Suprapubic skin (tissue), 4 donors: Measurements from ENCODE around the gene RAB11A. TPM values are rescaled to one million over a fixed set of nuclear protein-coding genes. Genes with fewer than 3 reads are reported as not detected.
"Not testable (repeated sequence)": the region's sequence is repeated elsewhere in the genome, so short reads cannot be mapped to it uniquely, and the experiment has no call there.

Experiments used
- DNase-seq, 2 donors: peaks; one replicate each; pipeline ENCODE4 v3.0.0-alpha.2; 2019; ENCODE audit warnings: low spot score in 2 of 2
- H3K27ac ChIP-seq: fragments of 200-600 bp; sonication (generic); one replicate; pipeline ENCODE4 v1.5.1; 2019
- H3K27me3 ChIP-seq: fragments of 200-600 bp; sonication (generic); one replicate; pipeline ENCODE4 v1.5.1; 2019
- H3K36me3 ChIP-seq: fragments of 200-600 bp; sonication (generic); one replicate; pipeline ENCODE4 v1.5.1; 2019
- H3K4me1 ChIP-seq: fragments of 200-600 bp; sonication (generic); one replicate; pipeline ENCODE4 v1.5.1; 2019
- H3K4me3 ChIP-seq: fragments of 200-600 bp; sonication (generic); one replicate; pipeline ENCODE4 v1.5.1; 2019; ENCODE audit warnings: mild to moderate bottlenecking
- H3K9me3 ChIP-seq: fragments of 200-600 bp; sonication (generic); one replicate; pipeline ENCODE4 v1.5.1; 2019
- EP300 ChIP-seq: sonication (generic); formaldehyde crosslinking; IDR thresholded peaks from one replicate; pipeline ENCODE4 v1.6.1; 2017; ENCODE audit warnings: antibody characterized with exemption
- POLR2A ChIP-seq, 2 donors: fragments of 450-650 bp; IDR thresholded peaks; one replicate each; pipeline ENCODE4 v1.6.1; 2017; ENCODE audit warnings: antibody characterized with exemption in 2 of 2, mild to moderate bottlenecking in 2 of 2, moderate library complexity in 2 of 2
- POLR2AphosphoS5 ChIP-seq, 3 donors: sonication (generic); formaldehyde crosslinking; IDR thresholded peaks; one replicate each; pipeline ENCODE4 v1.6.1; 2017; ENCODE audit warnings: antibody characterized with exemption in 3 of 3
- WGBS: methylation state at CpG from one replicate; pipeline ENCODE4 v1.1.5; 2018; 5-methylcytosine and 5-hydroxymethylcytosine counted together
- total RNA-seq, 4 donors: library from RNA; depleted of rRNA; stranded (reverse); fragments of >200 nt; gene quantifications; one replicate each; pipeline ENCODE4 v1.1.0, GENCODE V29; 2016
- TF ChIP-seq, protein P1 (sequence below), 2 donors: fragments of 200-600 bp in 1 of 2; fragments of 450-650 bp in 1 of 2; sonication (generic) in 1 of 2; IDR thresholded peaks; one replicate each; pipeline ENCODE4 v1.5.1; 2016 to 2019; ENCODE audit warnings: antibody characterized with exemption in 2 of 2, mild to moderate bottlenecking in 1 of 2, moderate library complexity in 1 of 2

Gene RAB11A
- total RNA-seq, 4 donors from 2014 or later = 150 to 650 (median 425) TPM

DNA sequence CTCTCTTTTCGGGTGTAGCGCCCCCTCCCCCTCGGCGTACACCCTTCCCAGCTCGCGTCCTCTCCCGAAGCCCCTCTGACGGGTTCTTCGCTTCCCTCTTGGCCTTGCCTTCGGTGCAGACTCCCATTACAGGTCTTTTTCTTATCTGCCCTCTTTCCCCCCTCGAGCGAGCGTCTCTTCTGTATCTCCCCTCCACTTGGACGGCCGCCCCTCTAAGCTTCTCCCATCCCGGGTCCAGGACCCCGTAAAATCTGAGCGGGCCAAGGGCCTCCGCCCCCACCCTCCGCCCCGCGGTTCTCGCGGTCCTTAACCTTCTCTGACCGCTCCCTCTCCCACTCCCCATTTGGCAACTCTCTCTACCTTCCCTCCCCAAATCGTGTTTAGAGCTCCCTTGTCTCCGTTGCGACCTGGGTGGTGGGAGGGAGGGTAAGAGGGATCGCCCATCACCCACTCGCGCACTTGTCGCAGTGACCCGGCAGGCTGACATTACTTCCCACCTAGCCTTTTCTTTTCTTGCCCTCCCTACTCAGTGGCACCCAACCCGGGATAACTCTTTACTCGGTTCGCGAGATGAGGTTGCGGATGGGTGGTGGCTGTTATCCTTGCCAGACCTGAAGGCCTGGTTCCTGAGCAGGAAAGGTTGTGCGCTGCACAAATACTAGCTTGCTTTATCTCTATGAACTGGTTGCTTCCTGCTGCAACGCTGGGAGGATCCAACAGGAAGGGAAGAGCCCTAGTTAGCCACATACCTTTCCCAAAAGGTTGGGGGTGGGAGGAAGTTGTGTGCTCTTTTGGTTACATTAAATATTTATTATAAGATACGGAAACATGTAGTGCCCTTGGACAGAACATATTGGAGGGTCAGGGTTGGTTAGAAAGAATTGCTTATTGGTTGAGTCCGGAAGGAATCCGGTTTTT, 922 bp downstream of the RAB11A start:
- 1% methylated on average over 43 of the region's 43 CpGs for WGBS
- DNase-seq = peak; percentile 77 to 81

DNA sequence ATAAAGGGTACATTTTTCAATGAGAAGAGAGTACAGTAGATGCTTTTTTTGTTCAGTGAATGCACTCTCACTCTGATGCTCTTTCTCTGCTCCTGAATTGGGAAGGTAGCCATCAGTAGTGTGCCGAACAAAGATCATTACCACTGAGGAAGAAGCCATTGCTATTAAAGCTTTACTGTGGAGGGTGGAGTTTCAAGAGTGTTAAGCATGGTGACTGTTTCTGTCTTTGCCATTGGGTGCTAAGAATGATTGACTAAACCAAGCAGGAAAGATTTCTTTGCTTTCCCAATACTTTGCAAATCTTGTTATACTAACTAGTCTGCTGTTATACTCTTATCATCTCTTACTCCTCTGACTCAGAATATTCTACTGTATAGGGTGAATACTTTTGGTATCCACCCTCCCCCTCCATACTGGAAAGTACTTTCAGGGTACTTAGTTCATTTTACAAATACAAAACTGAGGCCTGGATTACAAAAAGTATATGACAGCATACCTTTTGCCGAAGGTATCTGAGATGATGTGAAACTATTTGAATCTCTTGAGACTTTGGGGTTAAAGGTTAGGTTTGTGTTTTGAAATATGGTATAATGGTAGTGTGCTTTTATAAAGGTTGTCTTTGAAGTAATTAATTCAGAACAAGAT, 1.7 kb downstream of the RAB11A start:
- H3K4me3 ChIP-seq = peak overlapping the region; percentile 96
- no peaks in the 10 kb centered on the region for H3K9me3 ChIP-seq
- H3K4me1 ChIP-seq = peaks cover 33% of the 10 kb centered on the region
- H3K27me3 ChIP-seq = no peaks in the 10 kb centered on the region
- H3K27ac ChIP-seq = peak overlapping the region; percentile 99
- TF ChIP-seq EP300 (no peak), POLR2AphosphoS5 (IDR thresholded peaks at IDR 0.05) (no peak)
- DNase-seq = no peak
- H3K36me3 ChIP-seq = peaks cover 6% of the 10 kb centered on the region
- WGBS = 27% methylated on average over 2 of the region's 2 CpGs

More for the DNA sequence above, 922 bp downstream of the RAB11A start:
- Histone ChIP-seq H3K27me3 (no peaks in the 10 kb centered on the region), H3K4me3 (peak overlapping the region; percentile 96), H3K36me3 (peaks cover 6% of the 10 kb centered on the region), H3K4me1 (peaks cover 33% of the 10 kb centered on the region), H3K27ac (peak overlapping the region; percentile 99), H3K9me3 (no peaks in the 10 kb centered on the region)
- TF ChIP-seq EP300 = no peak
- no peak for TF ChIP-seq POLR2A (IDR thresholded peaks at IDR 0.05)
- TF ChIP-seq, protein P1, sequence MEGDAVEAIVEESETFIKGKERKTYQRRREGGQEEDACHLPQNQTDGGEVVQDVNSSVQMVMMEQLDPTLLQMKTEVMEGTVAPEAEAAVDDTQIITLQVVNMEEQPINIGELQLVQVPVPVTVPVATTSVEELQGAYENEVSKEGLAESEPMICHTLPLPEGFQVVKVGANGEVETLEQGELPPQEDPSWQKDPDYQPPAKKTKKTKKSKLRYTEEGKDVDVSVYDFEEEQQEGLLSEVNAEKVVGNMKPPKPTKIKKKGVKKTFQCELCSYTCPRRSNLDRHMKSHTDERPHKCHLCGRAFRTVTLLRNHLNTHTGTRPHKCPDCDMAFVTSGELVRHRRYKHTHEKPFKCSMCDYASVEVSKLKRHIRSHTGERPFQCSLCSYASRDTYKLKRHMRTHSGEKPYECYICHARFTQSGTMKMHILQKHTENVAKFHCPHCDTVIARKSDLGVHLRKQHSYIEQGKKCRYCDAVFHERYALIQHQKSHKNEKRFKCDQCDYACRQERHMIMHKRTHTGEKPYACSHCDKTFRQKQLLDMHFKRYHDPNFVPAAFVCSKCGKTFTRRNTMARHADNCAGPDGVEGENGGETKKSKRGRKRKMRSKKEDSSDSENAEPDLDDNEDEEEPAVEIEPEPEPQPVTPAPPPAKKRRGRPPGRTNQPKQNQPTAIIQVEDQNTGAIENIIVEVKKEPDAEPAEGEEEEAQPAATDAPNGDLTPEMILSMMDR (IDR thresholded peaks at IDR 0.05) = no peak
- TF ChIP-seq POLR2AphosphoS5 (IDR thresholded peaks at IDR 0.05) = peak in 2 of 3 donors; percentile 77 to 85

DNA sequence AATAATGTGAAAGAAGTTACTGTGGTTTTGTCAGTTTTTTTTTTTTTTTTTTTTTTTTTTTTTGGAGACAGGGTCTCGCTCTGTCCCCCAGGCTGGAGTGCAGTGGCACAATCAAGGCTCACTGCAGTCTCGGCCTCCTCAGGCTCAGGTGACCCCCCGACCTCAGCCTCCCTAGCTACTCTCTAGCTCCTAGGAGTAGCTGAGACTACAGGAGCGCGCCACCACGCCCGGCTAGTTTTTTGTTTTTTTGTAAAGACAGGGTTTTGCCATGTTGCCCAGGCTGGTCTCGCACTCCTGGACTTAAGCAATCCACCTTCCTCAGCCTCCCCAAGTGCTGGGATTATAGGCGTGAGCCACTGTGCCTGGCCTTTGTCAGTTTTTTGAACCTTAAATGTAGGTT, 2.6 kb downstream of the RAB11A start:
- not testable (repeated sequence) for H3K27me3 ChIP-seq, H3K9me3 ChIP-seq, DNase-seq, H3K36me3 ChIP-seq, H3K4me3 ChIP-seq
- Histone ChIP-seq H3K4me1 (peaks cover 36% of the 10 kb centered on the region), H3K27ac (peak overlapping the region; percentile 99)
- WGBS = 87% methylated on average over 9 of the region's 9 CpGs

DNA sequence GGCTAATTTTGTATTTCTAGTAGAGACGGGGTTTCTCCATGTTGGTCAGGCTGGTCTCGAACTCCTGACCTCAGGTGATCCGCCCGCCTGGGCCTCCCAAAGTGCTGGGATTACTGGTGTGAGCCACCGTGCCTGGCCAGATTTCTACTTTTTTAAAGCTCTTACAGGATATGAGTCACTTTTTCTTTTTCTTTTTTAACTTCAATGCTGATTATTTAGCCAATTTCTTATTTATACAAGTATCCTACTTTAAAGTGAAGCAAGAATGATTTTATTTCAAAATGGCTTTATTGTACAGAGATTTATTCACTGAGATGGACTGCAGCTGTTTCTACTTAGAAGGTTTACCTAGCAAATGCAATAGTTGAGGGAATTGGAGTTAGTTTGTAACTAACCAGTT, 3.3 kb downstream of the RAB11A start:
- DNase-seq, H3K4me3 ChIP-seq, H3K36me3 ChIP-seq, H3K9me3 ChIP-seq, H3K27me3 ChIP-seq: not testable (repeated sequence)
- Histone ChIP-seq H3K27ac (peak overlapping the region; percentile 19), H3K4me1 (peaks cover 36% of the 10 kb centered on the region)
- WGBS = 82% methylated on average over 5 of the region's 5 CpGs

DNA sequence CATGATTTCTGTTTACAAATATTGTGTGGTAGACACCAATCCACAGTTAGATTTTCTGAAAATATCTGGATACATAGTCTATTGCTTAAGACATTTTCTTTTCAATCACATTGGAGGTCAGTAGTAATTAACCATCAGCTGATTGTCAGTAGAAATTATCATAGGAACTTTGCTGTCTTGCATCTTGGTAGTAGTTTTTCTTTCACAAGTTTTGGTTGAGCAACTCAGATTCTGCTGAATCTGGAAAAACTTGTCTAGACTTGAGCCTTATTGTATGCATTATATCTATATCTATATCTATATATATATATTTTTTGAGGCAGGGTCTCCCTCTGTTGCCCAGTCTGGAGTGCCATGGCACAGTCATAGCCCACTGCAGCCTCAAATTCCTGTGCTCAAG, 4.0 kb downstream of the RAB11A start:
- Histone ChIP-seq H3K36me3 (peaks cover 14% of the 10 kb centered on the region), H3K4me1 (peaks cover 36% of the 10 kb centered on the region), H3K27ac (peak overlapping the region; percentile 19), H3K27me3 (no peaks in the 10 kb centered on the region), H3K9me3 (no peaks in the 10 kb centered on the region), H3K4me3 (no peak overlapping the region)
- TF ChIP-seq POLR2AphosphoS5 (IDR thresholded peaks at IDR 0.05) (no peak), EP300 (no peak)
- no peak for DNase-seq

DNA sequence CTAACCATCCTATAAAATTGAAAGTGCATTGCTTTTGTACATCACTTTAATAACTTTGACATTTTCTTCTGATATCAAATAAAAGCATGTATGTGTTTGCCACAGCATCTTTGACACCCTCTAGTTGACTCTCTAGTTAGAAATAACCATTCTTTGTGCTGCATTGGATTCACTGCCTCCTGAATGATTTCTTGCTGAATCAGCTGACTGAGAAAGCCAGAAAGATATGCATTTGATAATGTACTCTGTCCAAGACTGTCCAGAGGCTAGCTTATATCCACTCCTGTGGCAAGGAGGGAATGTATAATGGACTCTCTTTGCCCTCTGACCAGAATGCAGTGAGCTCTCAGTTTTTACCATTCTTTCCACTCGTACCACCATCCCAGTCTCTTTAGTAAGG, 6.2 kb downstream of the RAB11A start:
- 96% methylated on average over 1 of the region's 1 CpG for WGBS
- H3K4me3 ChIP-seq = no peak overlapping the region
- H3K27me3 ChIP-seq = no peaks in the 10 kb centered on the region
- H3K4me1 ChIP-seq = peaks cover 32% of the 10 kb centered on the region
- TF ChIP-seq POLR2AphosphoS5 (IDR thresholded peaks at IDR 0.05) (no peak), POLR2A (IDR thresholded peaks at IDR 0.05) (no peak), EP300 (no peak)
- TF ChIP-seq, protein P1 (IDR thresholded peaks at IDR 0.05) = no peak
- DNase-seq = no peak
- no peaks in the 10 kb centered on the region for H3K9me3 ChIP-seq
- peaks cover 36% of the 10 kb centered on the region for H3K36me3 ChIP-seq
- no peak overlapping the region for H3K27ac ChIP-seq

DNA sequence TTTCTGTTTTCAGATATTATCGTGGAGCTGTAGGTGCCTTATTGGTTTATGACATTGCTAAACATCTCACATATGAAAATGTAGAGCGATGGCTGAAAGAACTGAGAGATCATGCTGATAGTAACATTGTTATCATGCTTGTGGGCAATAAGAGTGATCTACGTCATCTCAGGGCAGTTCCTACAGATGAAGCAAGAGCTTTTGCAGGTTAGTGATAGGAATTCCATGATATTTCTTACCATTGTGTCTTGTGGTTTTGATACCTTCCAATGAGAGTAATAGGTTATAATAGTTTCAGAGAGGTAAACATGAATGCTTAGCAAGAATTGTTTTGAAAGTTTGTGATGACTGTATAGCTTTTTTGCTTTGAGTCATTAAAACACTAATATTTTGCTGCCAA, 8.5 kb downstream of the RAB11A start:
- Histone ChIP-seq H3K27ac (no peak overlapping the region), H3K9me3 (no peaks in the 10 kb centered on the region), H3K27me3 (no peaks in the 10 kb centered on the region), H3K4me1 (peaks cover 13% of the 10 kb centered on the region), H3K36me3 (peaks cover 53% of the 10 kb centered on the region), H3K4me3 (no peak overlapping the region)
- no peak for TF ChIP-seq POLR2AphosphoS5 (IDR thresholded peaks at IDR 0.05)
- no peak for TF ChIP-seq EP300
- TF ChIP-seq POLR2A (IDR thresholded peaks at IDR 0.05) = no peak
- TF ChIP-seq, protein P1 (IDR thresholded peaks at IDR 0.05) = no peak
- no peak for DNase-seq
- WGBS = 88% methylated on average over 3 of the region's 3 CpGs
